HEK293 (cell line): ENCODE measurements around the gene ENTREP3.

ENCODE experiments used
- AEBP2 ChIP-seq: fragments of 450-650 bp; formaldehyde crosslinking; IDR thresholded peaks from 2 replicates; pipeline ENCODE4 v1.5.1; 2016; ENCODE audit warnings: missing biosample characterization, missing genetic modification characterization, borderline replicate concordance
- ELK4 ChIP-seq: IDR thresholded peaks from 2 replicates; pipeline ENCODE4 v1.6.1; 2011; ENCODE audit warnings: mild to moderate bottlenecking, low read depth, low read length, borderline replicate concordance
- FEZF1 ChIP-seq: fragments of 450-650 bp; formaldehyde crosslinking; IDR thresholded peaks from 2 replicates; pipeline ENCODE4 v1.5.1; 2016; ENCODE audit warnings: missing biosample characterization, missing genetic modification characterization
- GFI1B ChIP-seq: fragments of 450-650 bp; formaldehyde crosslinking; IDR thresholded peaks from 2 replicates; pipeline ENCODE4 v1.5.1; 2016; ENCODE audit warnings: missing biosample characterization, missing genetic modification characterization
- GLI2 ChIP-seq: fragments of 450-650 bp; formaldehyde crosslinking; IDR thresholded peaks from 2 replicates; pipeline ENCODE4; 2017; ENCODE audit warnings: missing biosample characterization, missing genetic modification characterization, low read depth, borderline replicate concordance
- GLI4 ChIP-seq: fragments of 450-650 bp; formaldehyde crosslinking; IDR thresholded peaks from 2 replicates; pipeline ENCODE4 v1.5.1; 2016; ENCODE audit warnings: missing biosample characterization, missing genetic modification characterization
- GLIS1 ChIP-seq: fragments of 450-650 bp; formaldehyde crosslinking; IDR thresholded peaks from 2 replicates; pipeline ENCODE4 v1.5.1; 2016; ENCODE audit warnings: missing biosample characterization, missing genetic modification characterization
- GLIS2 ChIP-seq: fragments of 450-650 bp; formaldehyde crosslinking; IDR thresholded peaks from 2 replicates; pipeline ENCODE4 v1.5.1; 2016; ENCODE audit warnings: missing biosample characterization, missing genetic modification characterization
- HIC1 ChIP-seq: fragments of 450-650 bp; formaldehyde crosslinking; IDR thresholded peaks from 2 replicates; pipeline ENCODE4 v1.5.1; 2016; ENCODE audit warnings: missing biosample characterization, missing genetic modification characterization
- KLF10 ChIP-seq: fragments of 450-650 bp; IDR thresholded peaks from 2 replicates; pipeline ENCODE4 v1.5.1; 2018; ENCODE audit warnings: missing biosample characterization, mild to moderate bottlenecking, missing genetic modification characterization
- KLF17 ChIP-seq: fragments of 450-650 bp; formaldehyde crosslinking; IDR thresholded peaks from 2 replicates; pipeline ENCODE4 v1.5.1; 2016; ENCODE audit warnings: missing biosample characterization, missing genetic modification characterization
- KLF8 ChIP-seq: fragments of 450-650 bp; formaldehyde crosslinking; IDR thresholded peaks from 2 replicates; pipeline ENCODE4 v1.5.1; 2016; ENCODE audit warnings: missing biosample characterization, missing genetic modification characterization
- RBAK ChIP-seq: fragments of 450-650 bp; formaldehyde crosslinking; IDR thresholded peaks from 2 replicates; pipeline ENCODE4 v1.5.1; 2016; ENCODE audit warnings: missing biosample characterization, missing genetic modification characterization
- REST ChIP-seq: fragments of 450-650 bp; formaldehyde crosslinking; IDR thresholded peaks from 2 replicates; pipeline ENCODE4 v1.5.1; 2016; ENCODE audit warnings: missing biosample characterization, missing genetic modification characterization
- SP2 ChIP-seq: fragments of 450-650 bp; formaldehyde crosslinking; IDR thresholded peaks from 2 replicates; pipeline ENCODE4 v1.5.1; 2016; ENCODE audit warnings: missing biosample characterization, missing genetic modification characterization
- TRIM28 ChIP-seq: IDR thresholded peaks from 2 replicates; pipeline ENCODE4 v1.6.1; 2011; ENCODE audit warnings: low read length, control low read depth, borderline replicate concordance
- ZEB2 ChIP-seq: fragments of 450-650 bp; formaldehyde crosslinking; IDR thresholded peaks from 2 replicates; pipeline ENCODE4 v1.5.1; 2016; ENCODE audit warnings: missing biosample characterization, missing genetic modification characterization
- ZFP37 ChIP-seq: fragments of 450-650 bp; formaldehyde crosslinking; IDR thresholded peaks from 2 replicates; pipeline ENCODE4 v1.5.1; 2016; ENCODE audit warnings: missing biosample characterization, missing genetic modification characterization
- ZNF114 ChIP-seq: fragments of 450-650 bp; formaldehyde crosslinking; IDR thresholded peaks from 2 replicates; pipeline ENCODE4 v1.5.0; 2017; ENCODE audit warnings: missing biosample characterization, missing genetic modification characterization
- ZNF18 ChIP-seq: fragments of 450-650 bp; formaldehyde crosslinking; IDR thresholded peaks from 2 replicates; pipeline ENCODE4 v1.5.1; 2016; ENCODE audit warnings: missing biosample characterization, missing genetic modification characterization
- ZNF24 ChIP-seq: fragments of 450-650 bp; formaldehyde crosslinking; IDR thresholded peaks from 2 replicates; pipeline ENCODE4 v1.5.1; 2016; ENCODE audit warnings: missing biosample characterization, missing genetic modification characterization
- ZNF335 ChIP-seq: fragments of 450-650 bp; formaldehyde crosslinking; conservative IDR thresholded peaks from 2 replicates; pipeline ENCODE4 v1.5.1; 2016; ENCODE audit warnings: missing biosample characterization, missing genetic modification characterization
- ZNF510 ChIP-seq: fragments of 450-650 bp; formaldehyde crosslinking; IDR thresholded peaks from 2 replicates; pipeline ENCODE4 v1.5.1; 2018; ENCODE audit warnings: mild to moderate bottlenecking, missing genetic modification characterization, missing biosample characterization; ENCODE audit not compliant: insufficient replicate concordance
- ZNF585B ChIP-seq: fragments of 450-650 bp; formaldehyde crosslinking; IDR thresholded peaks from 2 replicates; pipeline ENCODE4 v1.5.1; 2016; ENCODE audit warnings: missing biosample characterization, missing genetic modification characterization
- ZNF654 ChIP-seq: fragments of 450-650 bp; formaldehyde crosslinking; IDR thresholded peaks from 2 replicates; pipeline ENCODE4 v1.5.1; 2016; ENCODE audit warnings: low read depth, missing biosample characterization, missing genetic modification characterization
- ZNF837 ChIP-seq: fragments of 450-650 bp; formaldehyde crosslinking; IDR thresholded peaks from 2 replicates; pipeline ENCODE4 v1.5.1; 2016; ENCODE audit warnings: missing biosample characterization, missing genetic modification characterization

The ENTREP3 gene

GRCh38 chr1:155250633-155251449 is 4.4 kb downstream of the ENTREP3 start (continued):
- TF ChIP-seq REST (tag by site-specific recombination) (peak; percentile 52; the same call in 1 of the 2 replicates), GFI1B (tag by site-specific recombination) (no peak), ZNF654 (peak; percentile 93), GLI2 (tag by site-specific recombination) (no peak), ELK4 (no peak), HIC1 (peak; percentile 52; the same call in 1 of the 2 replicates), GLI4 (tag by site-specific recombination) (no peak), AEBP2 (tag by site-specific recombination) (no peak), ZFP37 (tag by site-specific recombination) (0 out of 2 replicates have a peak, but pooled peaks have one; percentile 37), ZNF24 (peak; percentile 51; the same call in 1 of the 2 replicates), ZNF18 (no peak), ZNF510 (no peak), ZNF837 (tag by site-specific recombination) (no peak), FEZF1 (tag by site-specific recombination) (no peak), GLIS1 (tag by site-specific recombination) (peak; percentile 57; the same call in 1 of the 2 replicates), ZNF335 (tag by site-specific recombination) (peak; percentile 51; the same call in 1 of the 2 replicates), KLF10 (tag by site-specific recombination) (no peak), GLIS2 (tag by site-specific recombination) (peak; percentile 84), ZNF114 (tag by site-specific recombination) (no peak), SP2 (tag by site-specific recombination) (peak; percentile 29; the same call in 1 of the 2 replicates), ZNF585B (tag by site-specific recombination) (no peak), KLF17 (tag by site-specific recombination) (peak; percentile 80), RBAK (no peak), TRIM28 (peak; percentile 60; the same call in 1 of the 2 replicates), KLF8 (tag by site-specific recombination) (peak; percentile 53), ZEB2 (tag by site-specific recombination) (peak; percentile 57)
